ENCODE data around the gene SH3PXD2A.

SH3PXD2A gene

DNA sequence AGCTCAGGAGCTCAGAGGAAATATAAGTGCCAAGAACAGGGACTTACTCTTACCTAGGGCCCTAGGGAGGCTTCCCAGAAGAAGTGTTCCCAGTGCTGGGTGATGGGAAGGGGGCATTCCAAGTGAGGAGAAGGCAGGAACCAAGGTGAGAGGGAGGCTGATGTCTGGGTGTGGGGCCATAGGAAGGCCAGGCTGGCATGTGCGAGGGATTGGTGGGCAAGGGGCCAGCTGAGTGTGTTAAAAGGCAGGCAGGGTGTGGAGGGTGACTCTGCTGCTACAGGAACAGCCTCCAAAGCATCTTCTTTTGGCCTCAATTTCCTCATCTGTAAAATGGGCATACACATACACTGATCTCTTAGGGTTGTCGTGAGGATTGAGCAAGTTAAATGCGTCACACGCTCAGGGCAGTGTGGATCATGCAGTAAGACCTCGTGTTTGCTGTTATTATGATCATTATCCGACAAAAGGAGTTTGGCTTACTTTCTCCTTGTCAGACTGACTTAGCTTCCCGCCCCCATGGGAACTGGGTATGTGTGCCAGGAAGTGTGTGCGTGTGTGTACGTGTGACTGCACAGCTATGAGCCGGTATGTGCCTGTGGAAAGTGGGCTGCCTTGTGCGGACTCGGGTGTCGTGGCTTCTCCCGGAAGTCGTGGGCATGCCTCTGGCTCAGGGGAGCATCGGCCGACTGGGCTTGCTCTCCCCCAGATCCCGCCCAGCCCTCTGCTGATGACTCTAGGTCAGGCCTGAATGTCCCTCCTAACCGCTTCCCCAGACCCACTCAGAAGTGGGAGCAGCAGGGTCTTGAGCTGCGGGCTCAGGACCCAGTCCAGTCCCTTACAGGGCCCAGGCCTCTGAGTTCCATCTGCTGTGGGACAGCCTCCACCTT lies 302.3 kb downstream of the SH3PXD2A start:
- no peak for DNase-seq

- DNase-seq = no peak
These were observed 303.5 kb downstream of the SH3PXD2A start for GRCh38 chr10:103551619-103552602.

DNA sequence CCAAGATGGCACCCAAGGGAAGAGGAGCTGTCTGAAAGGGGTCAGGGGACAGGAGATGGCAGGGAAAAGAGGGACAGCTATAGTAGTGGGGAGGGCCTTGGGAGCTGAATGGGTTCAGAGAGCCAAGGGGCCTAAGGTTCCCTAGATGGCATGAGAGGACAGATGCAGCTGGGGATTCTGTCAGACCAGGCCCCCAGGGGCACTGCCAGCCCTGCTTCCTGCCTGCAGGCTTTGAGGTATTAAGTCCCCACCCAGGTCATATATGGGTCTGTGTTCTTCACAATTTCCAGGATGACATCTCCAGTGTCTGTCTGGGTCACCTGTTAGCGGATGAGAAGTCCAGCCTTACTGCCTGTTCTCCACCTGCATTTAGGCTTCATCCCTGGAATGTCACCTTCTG lies 305.1 kb downstream of the SH3PXD2A start:
- no peak for DNase-seq

DNA sequence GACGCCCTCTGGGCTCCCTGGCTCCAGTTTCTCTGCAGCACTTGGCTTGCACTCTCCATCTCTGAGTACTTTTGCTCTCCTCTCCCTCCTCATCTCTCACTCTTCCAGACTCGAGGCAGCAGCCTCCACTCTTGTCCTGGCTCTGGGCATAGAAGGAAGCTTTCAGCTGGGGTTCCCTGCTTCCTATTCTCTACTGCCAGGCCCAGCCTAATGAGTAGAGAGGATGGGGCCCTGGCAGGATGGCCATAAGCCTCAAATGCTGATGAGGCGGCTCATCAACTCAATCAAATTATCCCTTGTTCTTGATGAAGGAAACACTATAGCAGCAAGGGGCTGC lies 306.1 kb downstream of the SH3PXD2A start:
- DNase-seq = no peak

- DNase-seq = no peak
These were observed 306.6 kb downstream of the SH3PXD2A start for GRCh38 chr10:103548581-103549348.

DNA sequence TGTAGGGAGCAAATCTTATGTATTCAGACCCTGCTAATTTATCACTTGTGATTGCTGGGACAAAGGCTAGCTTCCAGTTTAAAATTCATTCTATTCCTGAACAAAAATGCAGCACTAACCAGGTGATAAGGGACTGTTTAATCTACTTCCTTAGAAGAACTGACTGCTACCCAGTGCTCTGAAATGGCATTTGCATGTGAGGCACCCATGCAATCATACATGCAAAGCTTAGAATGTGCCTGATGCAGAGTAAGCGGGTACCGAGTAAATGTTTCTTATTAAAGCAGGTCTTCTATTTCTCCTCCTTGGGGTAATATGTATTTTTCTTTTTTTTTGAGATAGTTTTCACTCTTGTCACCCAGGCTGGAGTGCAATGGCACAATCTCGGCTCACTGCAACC lies 307.4 kb downstream of the SH3PXD2A start:
- DNase-seq = no peak

- no peak for DNase-seq
These were observed 307.9 kb downstream of the SH3PXD2A start for GRCh38 chr10:103547391-103547946.

GRCh38 chr10:103546401-103546800 lies 309.0 kb downstream of the SH3PXD2A start:
- DNase-seq = no peak

DNA sequence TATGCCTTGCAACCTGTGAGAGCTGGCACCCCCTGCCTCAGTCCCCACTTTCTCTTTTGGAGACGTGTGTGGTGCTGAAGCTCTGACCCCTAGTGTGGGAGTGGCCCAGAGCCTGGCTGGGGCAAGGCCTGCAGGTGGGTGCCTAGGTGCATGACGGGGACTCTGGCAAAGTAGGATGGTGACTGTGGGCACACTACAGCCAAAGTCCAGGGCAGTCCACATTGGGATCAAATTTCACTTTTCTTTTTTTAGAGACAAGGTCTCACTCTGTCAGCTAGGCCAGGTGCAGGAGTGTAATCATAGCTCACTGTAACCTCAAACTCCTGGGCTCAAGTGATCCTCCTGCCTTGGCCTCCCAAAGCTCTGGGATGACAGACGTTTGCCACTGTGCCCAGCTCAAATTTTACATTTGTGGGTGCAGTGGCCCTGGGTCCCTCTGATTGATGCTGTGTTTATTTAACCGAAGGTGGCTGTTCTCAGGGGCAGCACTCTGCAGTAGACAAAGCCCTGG lies 309.6 kb downstream of the SH3PXD2A start:
- DNase-seq = no peak

- DNase-seq = no peak
These were observed 310.0 kb downstream of the SH3PXD2A start for GRCh38 chr10:103545366-103545765.

- no peak for DNase-seq
These were observed 310.6 kb downstream of the SH3PXD2A start for GRCh38 chr10:103544657-103545310.

All from GDM1 (cell line).